Peyer's patch (tissue), 4 donors: ENCODE results near the gene LRP2BP. TPM values are rescaled to one million over a fixed set of nuclear protein-coding genes. Genes with fewer than 3 reads are reported as not detected.
"Not testable (repeated sequence)": the region's sequence is repeated elsewhere in the genome, so short reads cannot be mapped to it uniquely, and the experiment has no call there.

ENCODE experiments used
- DNase-seq, 3 donors: peaks; one replicate each; pipeline ENCODE4 v3.0.0-alpha.2; 2017 to 2019
- H3K27ac ChIP-seq, 4 donors: fragments of 200-600 bp; sonication (generic); one replicate each; pipeline ENCODE4 v1.5.1; 2016 to 2019
- H3K27me3 ChIP-seq, 2 donors: fragments of 200-600 bp; sonication (generic); one replicate each; pipeline ENCODE4 v1.5.1; 2019
- H3K36me3 ChIP-seq, 3 donors: fragments of 200-600 bp; sonication (generic); one replicate each; pipeline ENCODE4 v1.5.1; 2016 to 2019
- H3K4me1 ChIP-seq, 4 donors: fragments of 200-600 bp; sonication (generic); one replicate each; pipeline ENCODE4 v1.5.1; 2016 to 2019
- H3K4me3 ChIP-seq, 4 donors: fragments of 200-600 bp; sonication (generic); 1 replicate in 3 of 4; 2 replicates in 1 of 4; pipeline ENCODE4 v1.5.1; 2016 to 2019; ENCODE audit warnings: mild to moderate bottlenecking in 1 of 4
- H3K9me3 ChIP-seq, 4 donors: fragments of 200-600 bp; sonication (generic); one replicate each; pipeline ENCODE4 v1.5.1; 2016 to 2019; ENCODE audit warnings: mild to moderate bottlenecking in 1 of 4
- CTCF ChIP-seq, 6 experiments: fragments of 450-650 bp in 4 of 6; fragments of 200-600 bp in 2 of 6; sonication (generic) in 1 of 6; IDR thresholded peaks; one replicate each; pipeline ENCODE4 v1.5.1; 2017 to 2019; ENCODE audit warnings: antibody characterized with exemption in 6 of 6, mild to moderate bottlenecking in 3 of 6, moderate library complexity in 1 of 6
- POLR2A ChIP-seq, 2 donors: fragments of 450-650 bp; IDR thresholded peaks; one replicate each; pipeline ENCODE4 v1.5.1; 2017; ENCODE audit warnings: antibody characterized with exemption in 2 of 2, mild to moderate bottlenecking in 2 of 2, moderate library complexity in 2 of 2
- total RNA-seq, 4 donors: library from RNA; depleted of rRNA; stranded (reverse); fragments of >200 nt; gene quantifications; one replicate each; pipeline ENCODE4 v1.1.0, GENCODE V29; 2016

Gene LRP2BP
- total RNA-seq, 4 donors from 2014 or later, result 0.35 to 1.2 TPM; not detected in 2

GRCh38 chr4:185370268-185370949 lies 25.3 kb downstream of the LRP2BP start:
- peaks cover 0 to 19% (median 0%) of the 10 kb centered on the region in 3 donors for H3K36me3 ChIP-seq
- H3K4me3 ChIP-seq, result no peak overlapping the region
- H3K27ac ChIP-seq, result no peak overlapping the region
- H3K27me3 ChIP-seq, result no peaks in the 10 kb centered on the region
- DNase-seq, result no peak
- no peaks in the 10 kb centered on the region for H3K4me1 ChIP-seq
- TF ChIP-seq POLR2A (IDR thresholded peaks at IDR 0.05) (no peak), CTCF (IDR thresholded peaks at IDR 0.05) (no peak)
- no peaks in the 10 kb centered on the region for H3K9me3 ChIP-seq

DNA sequence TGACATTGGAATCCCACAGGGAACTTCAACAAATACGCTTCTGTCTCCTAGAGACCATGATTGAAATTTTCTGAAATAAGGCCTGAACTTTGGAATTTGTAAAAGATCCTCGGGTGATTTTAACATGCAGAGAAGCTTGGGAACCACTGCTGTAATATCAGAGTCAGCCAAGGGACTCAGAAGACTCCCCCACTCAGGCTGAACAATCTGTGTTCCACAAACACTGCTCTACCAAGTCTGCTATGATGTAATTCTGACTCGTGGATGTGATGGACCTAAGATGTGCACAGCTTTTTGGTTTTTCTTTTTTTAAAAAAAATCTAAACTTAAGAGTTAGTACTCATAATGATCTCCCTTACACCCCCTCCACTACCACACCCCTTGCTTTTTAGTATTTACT lies 26.0 kb downstream of the LRP2BP start:
- H3K27ac ChIP-seq, result no peak overlapping the region
- TF ChIP-seq CTCF (IDR thresholded peaks at IDR 0.05), result no peak
- TF ChIP-seq POLR2A (IDR thresholded peaks at IDR 0.05), result no peak
- no peaks in the 10 kb centered on the region for H3K9me3 ChIP-seq
- no peaks in the 10 kb centered on the region for H3K27me3 ChIP-seq
- no peaks in the 10 kb centered on the region for H3K4me1 ChIP-seq
- no peak overlapping the region for H3K4me3 ChIP-seq
- no peak for DNase-seq
- peaks cover 0 to 19% (median 0%) of the 10 kb centered on the region in 3 donors for H3K36me3 ChIP-seq

- no peaks in the 10 kb centered on the region for H3K27me3 ChIP-seq
- H3K27ac ChIP-seq, result no peak overlapping the region
- no peaks in the 10 kb centered on the region for H3K36me3 ChIP-seq
- no peaks in the 10 kb centered on the region for H3K4me1 ChIP-seq
- H3K4me3 ChIP-seq, result no peak overlapping the region
- no peak for DNase-seq
- H3K9me3 ChIP-seq, result no peaks in the 10 kb centered on the region
- TF ChIP-seq CTCF (IDR thresholded peaks at IDR 0.05), result no peak
- TF ChIP-seq POLR2A (IDR thresholded peaks at IDR 0.05), result no peak
Observed at GRCh38 chr4:185364886-185365285, 30.8 kb downstream of the LRP2BP start.

GRCh38 chr4:185363251-185363650 lies 32.5 kb downstream of the LRP2BP start:
- no peaks in the 10 kb centered on the region for H3K27me3 ChIP-seq
- TF ChIP-seq POLR2A (IDR thresholded peaks at IDR 0.05) (no peak), CTCF (IDR thresholded peaks at IDR 0.05) (no peak)
- no peaks in the 10 kb centered on the region for H3K4me1 ChIP-seq
- no peaks in the 10 kb centered on the region for H3K9me3 ChIP-seq
- peaks cover 0 to 7% (median 0%) of the 10 kb centered on the region in 3 donors for H3K36me3 ChIP-seq
- H3K27ac ChIP-seq, result no peak overlapping the region
- no peak overlapping the region for H3K4me3 ChIP-seq
- no peak for DNase-seq

DNA sequence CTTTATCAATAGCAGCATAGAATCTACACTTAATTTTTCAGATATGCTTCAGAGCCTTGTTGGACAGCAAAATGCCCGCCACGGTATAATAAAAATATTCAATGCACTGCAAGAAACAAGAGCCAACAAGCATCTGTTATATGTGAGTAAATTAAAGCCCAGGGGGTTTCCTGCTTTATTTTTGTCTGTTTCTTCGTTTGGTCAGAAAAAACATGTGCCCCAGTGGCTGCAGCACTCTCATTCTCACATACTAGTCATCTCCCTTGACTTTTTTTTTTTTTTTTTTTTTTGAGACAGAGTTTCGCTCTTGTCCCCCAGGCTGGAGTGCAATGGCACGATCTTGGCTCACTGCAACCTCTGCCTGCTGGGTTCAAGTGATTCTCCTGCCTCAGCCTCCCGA lies 33.2 kb downstream of the LRP2BP start:
- DNase-seq, H3K9me3 ChIP-seq, H3K4me1 ChIP-seq, H3K27me3 ChIP-seq, H3K27ac ChIP-seq, H3K4me3 ChIP-seq: not testable (repeated sequence)
- H3K36me3 ChIP-seq, result peaks cover 0 to 14% (median 0%) of the 10 kb centered on the region in 3 donors

DNA sequence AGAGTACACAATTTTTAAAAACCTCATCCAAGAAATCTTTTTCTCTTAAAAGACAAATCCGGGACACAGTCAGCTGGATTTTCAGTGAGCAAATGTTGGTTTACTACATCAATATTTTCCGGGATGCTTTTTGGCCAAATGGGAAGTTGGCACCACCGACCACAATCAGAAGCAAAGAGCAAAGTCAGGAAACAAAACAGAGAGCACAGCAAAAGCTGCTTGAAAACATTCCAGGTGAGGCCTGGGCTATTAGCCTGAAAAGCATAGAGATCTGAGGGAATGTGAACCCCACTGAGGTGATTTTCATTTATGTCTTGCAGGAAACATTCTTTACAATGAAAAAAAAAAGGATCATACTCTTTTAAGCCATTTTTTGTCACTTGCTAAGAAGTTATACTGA lies 33.9 kb downstream of the LRP2BP start:
- no peak overlapping the region for H3K27ac ChIP-seq
- H3K27me3 ChIP-seq, result no peaks in the 10 kb centered on the region
- no peaks in the 10 kb centered on the region for H3K4me1 ChIP-seq
- H3K9me3 ChIP-seq, result no peaks in the 10 kb centered on the region
- no peak overlapping the region for H3K4me3 ChIP-seq
- DNase-seq, result no peak
- TF ChIP-seq POLR2A (IDR thresholded peaks at IDR 0.05), result no peak
- no peak for TF ChIP-seq CTCF (IDR thresholded peaks at IDR 0.05)
- peaks cover 0 to 16% (median 0%) of the 10 kb centered on the region in 3 donors for H3K36me3 ChIP-seq
